Natural killer cell (primary cell): Measurements from ENCODE around the gene PLXNA2. TPM values are rescaled to one million over a fixed set of nuclear protein-coding genes. Genes with fewer than 3 reads are reported as not detected.

Source experiments
- ATAC-seq, 3 donors: fragments of 150-1000 bp in 2 of 3; fragments of 200-7000 bp in 1 of 3; cut with Tn5 transposase; 1 replicate in 1 of 3; 2 replicates in 2 of 3; pipeline ENCODE4 v1.10.0; 2021; ENCODE audit warnings: mild to moderate bottlenecking in 2 of 3, moderate library complexity in 2 of 3
- DNase-seq, 2 donors: peaks; one replicate each; pipeline versions ENCODE4 v3.0.0 to v3.0.0-alpha.2; 2013 to 2021; ENCODE audit warnings: mixed read lengths in 1 of 2
- H3K27ac ChIP-seq: one replicate; pipeline ENCODE4 v1.5.1; 2013; ENCODE audit warnings: mild to moderate bottlenecking, low read length
- H3K27me3 ChIP-seq: one replicate; pipeline ENCODE4 v1.6.1; 2013; ENCODE audit warnings: low read length; ENCODE audit not compliant: control insufficient read depth, insufficient read depth
- H3K36me3 ChIP-seq: one replicate; pipeline ENCODE4 v1.6.1; 2013; ENCODE audit warnings: low read length; ENCODE audit not compliant: control insufficient read depth, insufficient read depth
- H3K4me1 ChIP-seq: one replicate; pipeline ENCODE4 v1.6.1; 2013; ENCODE audit warnings: low read length; ENCODE audit not compliant: control insufficient read depth, insufficient read depth
- H3K4me3 ChIP-seq: one replicate; pipeline ENCODE4 v1.5.1; 2013; ENCODE audit warnings: low read length
- H3K9me3 ChIP-seq: one replicate; pipeline ENCODE4 v1.6.1; 2013; ENCODE audit warnings: low read length; ENCODE audit not compliant: control insufficient read depth, insufficient read depth
- H3K27ac Mint-ChIP-seq, 2 donors: one replicate each; pipeline ENCODE4 v1.8.0; 2022; ENCODE audit warnings: mild to moderate bottlenecking in 2 of 2, mixed read lengths in 2 of 2, moderate library complexity in 1 of 2
- H3K27me3 Mint-ChIP-seq, 2 donors: one replicate each; pipeline ENCODE4 v1.8.0; 2022; ENCODE audit warnings: low read depth in 2 of 2, mixed read lengths in 2 of 2
- H3K36me3 Mint-ChIP-seq: one replicate; pipeline ENCODE4 v1.8.0; 2022; ENCODE audit warnings: mixed read lengths
- H3K4me1 Mint-ChIP-seq, 2 donors: one replicate each; pipeline ENCODE4 v1.8.0; 2022; ENCODE audit warnings: mixed read lengths in 2 of 2
- H3K4me3 Mint-ChIP-seq: one replicate; pipeline ENCODE4 v1.8.0; 2022; ENCODE audit warnings: mild to moderate bottlenecking, moderate library complexity, mixed read lengths
- H3K9me3 Mint-ChIP-seq, 2 donors: one replicate each; pipeline ENCODE4 v1.8.0; 2022; ENCODE audit warnings: mixed read lengths in 2 of 2
- WGBS: methylation state at CpG from one replicate; pipeline ENCODE4 v1.1.7; 2013; ENCODE audit warnings: missing lambda C conversion rate; ENCODE audit not compliant: insufficient coverage; 5-methylcytosine and 5-hydroxymethylcytosine counted together
- intact Hi-C: fragments of 100-400 bp; cut with micrococcal nuclease; formaldehyde crosslinking; loops from one replicate; pipeline ENCODE4 v1.14.2; 2022
- total RNA-seq, 4 donors: library from RNA; stranded (reverse); fragments of 120-200 nt in 1 of 4; gene quantifications; one replicate each; pipeline versions ENCODE4 v1.2.3 to v1.2.4, GENCODE V29; 2013 to 2022
- TF ChIP-seq, protein P1 (sequence below): fragments of 200-600 bp; IDR thresholded peaks from one replicate; pipeline ENCODE4 v1.8.0; 2022; ENCODE audit warnings: antibody characterized with exemption

Gene PLXNA2
- total RNA-seq, 3 donors from 2014 or later (not counting 1 experiment from before 2014, with no cell fraction given) = 2.8 to 8.4 (median 2.8) TPM

DNA sequence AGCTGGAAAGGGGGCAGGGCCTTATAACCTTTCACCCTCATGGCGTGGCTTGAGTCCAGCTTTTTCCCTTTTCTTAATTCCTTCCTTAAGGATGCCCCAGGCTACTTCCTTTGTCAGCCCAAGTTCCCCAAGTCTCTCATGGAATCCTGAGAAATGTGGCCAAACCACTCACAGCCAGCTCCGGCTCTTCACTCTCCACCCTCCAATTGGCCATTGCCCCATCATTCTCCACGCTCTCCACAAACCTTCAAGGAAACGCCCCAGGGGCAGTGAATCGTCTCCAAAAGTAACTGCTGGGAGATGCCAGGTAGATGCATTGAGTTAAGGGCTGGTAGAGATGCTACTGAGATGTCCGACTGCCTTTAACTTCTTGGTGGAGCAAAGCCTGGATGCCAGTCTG is 219.8 kb downstream of the PLXNA2 start:
- H3K27me3 ChIP-seq = no peaks in the 10 kb centered on the region
- Mint-ChIP-seq H3K4me1 (no peaks in the 10 kb centered on the region), H3K9me3 (no peaks in the 10 kb centered on the region), H3K27ac (no peak overlapping the region), H3K27me3 (peaks cover 0 to 2% of the 10 kb centered on the region in 2 donors), H3K4me3 (no peak overlapping the region), H3K36me3 (no peaks in the 10 kb centered on the region)
- TF ChIP-seq, protein P1, sequence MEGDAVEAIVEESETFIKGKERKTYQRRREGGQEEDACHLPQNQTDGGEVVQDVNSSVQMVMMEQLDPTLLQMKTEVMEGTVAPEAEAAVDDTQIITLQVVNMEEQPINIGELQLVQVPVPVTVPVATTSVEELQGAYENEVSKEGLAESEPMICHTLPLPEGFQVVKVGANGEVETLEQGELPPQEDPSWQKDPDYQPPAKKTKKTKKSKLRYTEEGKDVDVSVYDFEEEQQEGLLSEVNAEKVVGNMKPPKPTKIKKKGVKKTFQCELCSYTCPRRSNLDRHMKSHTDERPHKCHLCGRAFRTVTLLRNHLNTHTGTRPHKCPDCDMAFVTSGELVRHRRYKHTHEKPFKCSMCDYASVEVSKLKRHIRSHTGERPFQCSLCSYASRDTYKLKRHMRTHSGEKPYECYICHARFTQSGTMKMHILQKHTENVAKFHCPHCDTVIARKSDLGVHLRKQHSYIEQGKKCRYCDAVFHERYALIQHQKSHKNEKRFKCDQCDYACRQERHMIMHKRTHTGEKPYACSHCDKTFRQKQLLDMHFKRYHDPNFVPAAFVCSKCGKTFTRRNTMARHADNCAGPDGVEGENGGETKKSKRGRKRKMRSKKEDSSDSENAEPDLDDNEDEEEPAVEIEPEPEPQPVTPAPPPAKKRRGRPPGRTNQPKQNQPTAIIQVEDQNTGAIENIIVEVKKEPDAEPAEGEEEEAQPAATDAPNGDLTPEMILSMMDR = no peak
- ATAC-seq (no peak), DNase-seq (no peak)
- no peak overlapping the region for H3K27ac ChIP-seq
- H3K4me3 ChIP-seq = no peak overlapping the region
- H3K9me3 ChIP-seq = no peaks in the 10 kb centered on the region
- WGBS = 75% methylated on average over 5 of the region's 6 CpGs
- H3K4me1 ChIP-seq = no peaks in the 10 kb centered on the region
- H3K36me3 ChIP-seq = no peaks in the 10 kb centered on the region
- intact Hi-C loops = loop anchor here (5.0 kb wide), 1 partner anchor 68 kb away; no protein-coding TSS in a partner anchor

DNA sequence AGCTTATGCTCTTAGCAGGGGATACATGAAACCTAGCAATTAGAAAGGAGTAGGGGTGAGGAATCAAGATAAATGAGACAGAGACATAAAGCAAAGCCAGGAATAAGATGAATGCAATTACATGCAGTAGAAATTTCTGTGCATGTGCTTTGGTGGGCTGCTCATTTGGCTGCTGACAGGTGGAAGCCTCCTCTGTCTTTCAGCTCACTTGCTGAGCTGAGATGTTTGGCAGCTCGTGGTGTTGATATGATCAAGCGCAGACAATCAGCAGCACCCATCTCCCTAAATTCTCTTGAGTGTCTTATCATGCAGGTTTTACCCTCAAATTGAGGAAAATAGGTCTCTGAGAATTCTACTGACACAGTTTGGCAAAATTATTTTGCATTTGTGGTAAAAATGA is 224.9 kb downstream of the PLXNA2 start:
- no peaks in the 10 kb centered on the region for H3K36me3 ChIP-seq
- H3K9me3 Mint-ChIP-seq = no peaks in the 10 kb centered on the region
- no peak overlapping the region for H3K27ac Mint-ChIP-seq
- H3K27ac ChIP-seq = no peak overlapping the region
- no peaks in the 10 kb centered on the region for H3K27me3 ChIP-seq
- intact Hi-C loops = no loop called here
- H3K4me3 ChIP-seq = no peak overlapping the region
- H3K4me3 Mint-ChIP-seq = no peak overlapping the region
- DNase-seq = no peak
- H3K4me1 ChIP-seq = no peaks in the 10 kb centered on the region
- H3K4me1 Mint-ChIP-seq = no peaks in the 10 kb centered on the region
- H3K27me3 Mint-ChIP-seq = peaks cover 2 to 9% of the 10 kb centered on the region in 2 donors
- no peaks in the 10 kb centered on the region for H3K9me3 ChIP-seq
- no peak for ATAC-seq
- TF ChIP-seq, protein P1 = no peak
- 81% methylated on average over 2 of the region's 2 CpGs for WGBS
- no peaks in the 10 kb centered on the region for H3K36me3 Mint-ChIP-seq

DNA sequence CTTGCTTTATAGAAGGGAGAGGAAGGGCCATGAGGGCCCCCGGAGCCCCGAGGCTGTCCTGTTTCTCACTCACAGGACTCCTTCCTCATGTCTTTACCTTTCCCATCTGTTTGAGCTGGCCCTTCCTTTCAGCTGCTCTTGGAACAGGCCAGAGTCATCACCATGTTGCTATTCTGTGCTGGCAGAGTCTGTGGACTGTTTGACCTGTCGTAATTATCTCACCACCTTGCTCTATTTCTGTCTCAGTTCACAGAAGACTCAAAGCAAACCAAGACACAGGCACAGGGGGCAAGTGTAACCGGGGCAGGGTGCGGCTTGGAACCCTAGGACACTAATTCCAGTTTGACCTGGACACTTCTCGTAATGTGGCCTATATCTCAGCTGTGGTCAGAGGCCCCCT is 228.9 kb downstream of the PLXNA2 start:
- DNase-seq (no peak), ATAC-seq (no peak)
- H3K27me3 ChIP-seq = no peaks in the 10 kb centered on the region
- intact Hi-C loops = no loop called here
- H3K36me3 Mint-ChIP-seq = no peaks in the 10 kb centered on the region
- WGBS = 68% methylated on average over 6 of the region's 6 CpGs
- no peak overlapping the region for H3K27ac Mint-ChIP-seq
- H3K9me3 Mint-ChIP-seq = no peaks in the 10 kb centered on the region
- no peak overlapping the region for H3K4me3 ChIP-seq
- H3K4me1 ChIP-seq = no peaks in the 10 kb centered on the region
- peaks cover 2 to 9% of the 10 kb centered on the region in 2 donors for H3K27me3 Mint-ChIP-seq
- no peaks in the 10 kb centered on the region for H3K9me3 ChIP-seq
- H3K4me1 Mint-ChIP-seq = no peaks in the 10 kb centered on the region
- TF ChIP-seq, protein P1 = no peak
- H3K36me3 ChIP-seq = no peaks in the 10 kb centered on the region
- H3K27ac ChIP-seq = no peak overlapping the region
- no peak overlapping the region for H3K4me3 Mint-ChIP-seq

DNA sequence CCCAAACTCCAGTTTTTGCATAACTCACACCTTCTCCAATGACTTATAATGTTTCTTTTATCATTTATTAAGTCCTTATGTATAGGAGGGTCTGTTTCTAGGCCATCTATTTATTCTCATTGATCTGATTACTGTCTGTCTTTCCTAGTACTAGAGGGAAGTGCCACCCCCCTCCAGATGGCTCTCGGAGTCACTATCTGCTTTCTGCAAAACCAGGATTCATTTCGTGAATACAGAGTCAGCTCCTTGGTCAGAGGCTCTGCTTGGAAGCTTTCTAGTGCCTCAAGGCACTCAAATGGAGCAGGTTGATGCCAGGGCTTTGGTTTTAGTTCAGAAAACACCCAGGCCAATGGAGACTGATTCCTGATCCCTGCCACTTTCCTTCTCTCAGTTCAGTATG is 231.0 kb downstream of the PLXNA2 start:
- Mint-ChIP-seq H3K27ac (no peak overlapping the region), H3K9me3 (no peaks in the 10 kb centered on the region), H3K27me3 (peaks cover 0 to 11% of the 10 kb centered on the region in 2 donors), H3K4me3 (no peak overlapping the region), H3K4me1 (no peaks in the 10 kb centered on the region), H3K36me3 (no peaks in the 10 kb centered on the region)
- intact Hi-C loops = no loop called here
- ATAC-seq (no peak), DNase-seq (no peak)
- H3K9me3 ChIP-seq = no peaks in the 10 kb centered on the region
- TF ChIP-seq, protein P1 = no peak
- no peaks in the 10 kb centered on the region for H3K36me3 ChIP-seq
- H3K27ac ChIP-seq = no peak overlapping the region
- no peaks in the 10 kb centered on the region for H3K27me3 ChIP-seq
- H3K4me3 ChIP-seq = no peak overlapping the region
- 92% methylated on average over 2 of the region's 2 CpGs for WGBS
- H3K4me1 ChIP-seq = no peaks in the 10 kb centered on the region
